ENCODE results near the gene NOS3. TPM values are rescaled to one million over a fixed set of nuclear protein-coding genes. Genes with fewer than 3 reads are reported as not detected.

Gene NOS3
- total and polyA plus RNA-seq, 11 donors: 8.9 to 49.4 (median 17.3) TPM

DNA sequence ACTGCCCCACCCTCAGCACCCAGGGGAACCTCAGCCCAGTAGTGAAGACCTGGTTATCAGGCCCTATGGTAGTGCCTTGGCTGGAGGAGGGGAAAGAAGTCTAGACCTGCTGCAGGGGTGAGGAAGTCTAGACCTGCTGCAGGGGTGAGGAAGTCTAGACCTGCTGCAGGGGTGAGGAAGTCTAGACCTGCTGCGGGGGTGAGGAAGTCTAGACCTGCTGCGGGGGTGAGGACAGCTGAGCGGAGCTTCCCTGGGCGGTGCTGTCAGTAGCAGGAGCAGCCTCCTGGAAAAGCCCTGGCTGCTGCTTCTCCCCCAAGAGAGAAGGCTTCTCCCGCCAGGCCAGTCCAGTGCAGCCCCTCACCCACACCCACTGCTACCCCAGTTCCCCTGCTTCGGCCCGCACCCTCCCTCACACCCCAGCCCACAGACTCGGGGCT, 6.3 kb downstream of the NOS3 start:
- Histone ChIP-seq H3K27ac (peak overlapping the region in 1 of 12 donors; percentile 49), H3K9me3 (no peaks in the 10 kb centered on the region), H3K27me3 (no peaks in the 10 kb centered on the region), H3K4me1 (peaks cover 0 to 43% (median 13%) of the 10 kb centered on the region in 12 donors), H3K36me3 (peaks cover 0 to 26% (median 13%) of the 10 kb centered on the region in 9 donors), H3K4me3 (peak overlapping the region in 2 of 12 donors; percentile 14 to 18)
- ATAC-seq: no peak
- TF ChIP-seq, protein P1, sequence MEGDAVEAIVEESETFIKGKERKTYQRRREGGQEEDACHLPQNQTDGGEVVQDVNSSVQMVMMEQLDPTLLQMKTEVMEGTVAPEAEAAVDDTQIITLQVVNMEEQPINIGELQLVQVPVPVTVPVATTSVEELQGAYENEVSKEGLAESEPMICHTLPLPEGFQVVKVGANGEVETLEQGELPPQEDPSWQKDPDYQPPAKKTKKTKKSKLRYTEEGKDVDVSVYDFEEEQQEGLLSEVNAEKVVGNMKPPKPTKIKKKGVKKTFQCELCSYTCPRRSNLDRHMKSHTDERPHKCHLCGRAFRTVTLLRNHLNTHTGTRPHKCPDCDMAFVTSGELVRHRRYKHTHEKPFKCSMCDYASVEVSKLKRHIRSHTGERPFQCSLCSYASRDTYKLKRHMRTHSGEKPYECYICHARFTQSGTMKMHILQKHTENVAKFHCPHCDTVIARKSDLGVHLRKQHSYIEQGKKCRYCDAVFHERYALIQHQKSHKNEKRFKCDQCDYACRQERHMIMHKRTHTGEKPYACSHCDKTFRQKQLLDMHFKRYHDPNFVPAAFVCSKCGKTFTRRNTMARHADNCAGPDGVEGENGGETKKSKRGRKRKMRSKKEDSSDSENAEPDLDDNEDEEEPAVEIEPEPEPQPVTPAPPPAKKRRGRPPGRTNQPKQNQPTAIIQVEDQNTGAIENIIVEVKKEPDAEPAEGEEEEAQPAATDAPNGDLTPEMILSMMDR (IDR thresholded peaks at IDR 0.05): no peak
- no peak for TF ChIP-seq POLR2A (IDR thresholded peaks at IDR 0.05)
- DNase-seq: peak in 1 of 5 donors; percentile 61
- intact Hi-C loops (cut with DNase I): no loop called here
- 72 to 88% (median 78%) methylated on average over 8 of the region's 8 CpGs for WGBS, 4 donors

DNA sequence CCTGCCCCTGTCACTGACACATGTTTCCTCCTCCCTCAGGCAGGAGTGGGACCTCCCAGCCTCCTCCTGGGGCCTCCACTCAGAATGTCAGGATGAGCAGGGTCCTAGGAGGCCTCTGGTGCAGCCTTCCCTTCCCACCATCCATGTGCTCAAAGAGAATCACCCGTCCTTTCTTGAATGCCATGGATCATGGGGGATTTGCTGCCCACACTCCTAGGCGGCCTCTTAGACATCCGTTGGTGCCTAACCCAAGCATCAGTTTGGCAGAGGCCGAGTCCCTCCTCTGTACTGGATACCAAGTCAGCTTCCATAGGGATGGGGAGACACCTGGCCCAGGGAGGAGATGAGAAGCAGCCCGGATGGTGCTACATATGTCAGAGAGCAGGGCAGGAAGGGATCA, 7.0 kb downstream of the NOS3 start:
- Histone ChIP-seq H3K4me1 (peaks cover 0 to 35% (median 10%) of the 10 kb centered on the region in 12 donors), H3K27me3 (no peaks in the 10 kb centered on the region), H3K36me3 (peaks cover 0 to 31% (median 13%) of the 10 kb centered on the region in 9 donors), H3K27ac (no peak overlapping the region), H3K4me3 (no peak overlapping the region), H3K9me3 (no peaks in the 10 kb centered on the region)
- ATAC-seq: no peak
- 89 to 95% (median 93%) methylated on average over 4 to 5 of the region's 5 CpGs for WGBS, 4 donors
- no peak for TF ChIP-seq POLR2A (IDR thresholded peaks at IDR 0.05)
- TF ChIP-seq, protein P1 (IDR thresholded peaks at IDR 0.05): no peak
- DNase-seq: peak in 1 of 5 donors; percentile 20
- intact Hi-C loops (cut with DNase I): no loop called here

DNA sequence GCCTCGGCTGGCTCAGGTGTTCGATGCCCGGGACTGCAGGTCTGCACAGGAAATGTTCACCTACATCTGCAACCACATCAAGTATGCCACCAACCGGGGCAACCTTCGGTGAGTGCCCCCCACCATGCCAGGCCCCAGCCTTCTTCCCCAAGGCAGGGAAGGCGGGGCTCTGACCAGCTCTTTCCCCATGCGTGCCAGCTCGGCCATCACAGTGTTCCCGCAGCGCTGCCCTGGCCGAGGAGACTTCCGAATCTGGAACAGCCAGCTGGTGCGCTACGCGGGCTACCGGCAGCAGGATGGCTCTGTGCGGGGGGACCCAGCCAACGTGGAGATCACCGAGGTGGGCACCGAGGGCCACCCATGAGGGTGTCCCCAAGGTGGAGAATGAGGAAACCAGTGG, 7.5 kb downstream of the NOS3 start:
- H3K9me3 ChIP-seq: no peaks in the 10 kb centered on the region
- DNase-seq: peak in 2 of 5 donors; percentile 16 to 53
- peaks cover 0 to 36% (median 15%) of the 10 kb centered on the region in 9 donors for H3K36me3 ChIP-seq
- H3K27me3 ChIP-seq: no peaks in the 10 kb centered on the region
- TF ChIP-seq POLR2A (IDR thresholded peaks at IDR 0.05): no peak
- TF ChIP-seq, protein P1 (IDR thresholded peaks at IDR 0.05): no peak
- WGBS, 4 donors: 92 to 95% (median 94%) methylated on average over 12 to 20 of the region's 20 CpGs
- H3K27ac ChIP-seq: no peak overlapping the region
- H3K4me3 ChIP-seq: no peak overlapping the region
- ATAC-seq: no peak
- intact Hi-C loops (cut with DNase I): no loop called here
- H3K4me1 ChIP-seq: peaks cover 0 to 30% (median 10%) of the 10 kb centered on the region in 12 donors

DNA sequence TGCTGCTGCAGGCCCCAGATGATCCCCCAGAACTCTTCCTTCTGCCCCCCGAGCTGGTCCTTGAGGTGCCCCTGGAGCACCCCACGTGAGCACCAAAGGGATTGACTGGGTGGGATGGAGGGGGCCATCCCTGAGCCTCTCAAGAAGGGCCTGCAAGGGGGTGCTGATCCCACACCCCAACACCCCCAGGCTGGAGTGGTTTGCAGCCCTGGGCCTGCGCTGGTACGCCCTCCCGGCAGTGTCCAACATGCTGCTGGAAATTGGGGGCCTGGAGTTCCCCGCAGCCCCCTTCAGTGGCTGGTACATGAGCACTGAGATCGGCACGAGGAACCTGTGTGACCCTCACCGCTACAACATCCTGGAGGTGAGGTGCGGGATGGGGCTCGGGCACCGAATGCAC, 8.2 kb downstream of the NOS3 start:
- DNase-seq: peak in 2 of 5 donors; percentile 18 to 51
- ATAC-seq: no peak
- no peak overlapping the region for H3K4me3 ChIP-seq
- H3K4me1 ChIP-seq: peaks cover 0 to 25% (median 10%) of the 10 kb centered on the region in 12 donors
- intact Hi-C loops (cut with DNase I): no loop called here
- TF ChIP-seq POLR2A (IDR thresholded peaks at IDR 0.05): no peak
- TF ChIP-seq, protein P1 (IDR thresholded peaks at IDR 0.05): no peak
- no peaks in the 10 kb centered on the region for H3K9me3 ChIP-seq
- H3K27ac ChIP-seq: no peak overlapping the region
- WGBS, 4 donors: 93 to 97% (median 95%) methylated on average over 7 to 12 of the region's 12 CpGs
- no peaks in the 10 kb centered on the region for H3K27me3 ChIP-seq
- peaks cover 0 to 38% (median 18%) of the 10 kb centered on the region in 9 donors for H3K36me3 ChIP-seq
